HG03280 (cell line): ENCODE data around the gene LINGO3.
A peak's percentile ranks its signal among the peaks of the same experiment; 100 is the strongest.

Experiments used
- ATAC-seq: cut with Tn5 transposase; IDR thresholded peaks from one replicate; pipeline ENCODE4 v1.9.1; 2021; ENCODE audit warnings: mild to moderate bottlenecking, moderate library complexity; ENCODE audit not compliant: unreplicated experiment

LINGO3 gene

GRCh38 chr19:2269244-2270156 is 38.5 kb downstream of the LINGO3 start:
- peak; percentile 62 for ATAC-seq

- ATAC-seq: no peak
Measured at GRCh38 chr19:2268861-2269243, 39.1 kb downstream of the LINGO3 start.

GRCh38 chr19:2268480-2268830 is 39.5 kb downstream of the LINGO3 start:
- no peak for ATAC-seq

GRCh38 chr19:2266183-2266993 is 41.6 kb downstream of the LINGO3 start:
- no peak for ATAC-seq

- ATAC-seq: no peak
Measured at GRCh38 chr19:2261438-2262172, 46.3 kb downstream of the LINGO3 start.

- ATAC-seq: no peak
Measured at GRCh38 chr19:2260341-2260805, 47.6 kb downstream of the LINGO3 start.

- no peak for ATAC-seq
Measured at GRCh38 chr19:2259336-2259735, 48.6 kb downstream of the LINGO3 start.
